Dermis blood vessel endothelial cell (primary cell): ENCODE data around the gene RCC2. TPM values are rescaled to one million over a fixed set of nuclear protein-coding genes. Genes with fewer than 3 reads are reported as not detected.
A peak's percentile ranks its signal among the peaks of the same experiment; 100 is the strongest.
"Not testable (repeated sequence)": the region's sequence is repeated elsewhere in the genome, so short reads cannot be mapped to it uniquely, and the experiment has no call there.

Source experiments
- DNase-seq: peaks from one replicate; pipeline ENCODE4 v3.0.0; 2010
- total RNA-seq: library from RNA; depleted of rRNA; stranded (reverse); fragments of >200 nt; gene quantifications from 2 replicates; pipeline ENCODE4 v1.2.3, GENCODE V29; 2014

RCC2 gene
- 118 and 122 TPM in 2 replicates for total RNA-seq

GRCh38 chr1:17439250-17440073 lies at the start of gene RCC2:
RCC2 (minus strand) TSS chr1:17439677; CDS start chr1:17438514, 1,163 bp downstream.
- peak; percentile 73 for DNase-seq

GRCh38 chr1:17486242-17486641 lies 46.8 kb upstream of the RCC2 start:
- no peak for DNase-seq

- DNase-seq, result peak; percentile 48
These were observed 45.8 kb upstream of the RCC2 start for GRCh38 chr1:17485281-17485680.

- DNase-seq, result not testable (repeated sequence)
These were observed 42.5 kb upstream of the RCC2 start for GRCh38 chr1:17481981-17482380.

GRCh38 chr1:17480846-17481245 lies 41.4 kb upstream of the RCC2 start:
- no peak for DNase-seq

GRCh38 chr1:17475752-17476151 lies 36.3 kb upstream of the RCC2 start:
- no peak for DNase-seq

- DNase-seq, result not testable (repeated sequence)
These were observed 35.5 kb upstream of the RCC2 start for GRCh38 chr1:17474836-17475555.

GRCh38 chr1:17472814-17473213 lies 33.3 kb upstream of the RCC2 start:
- no peak for DNase-seq

- DNase-seq, result no peak
These were observed 31.9 kb upstream of the RCC2 start for GRCh38 chr1:17471393-17471792.

- no peak for DNase-seq
These were observed 30.7 kb upstream of the RCC2 start for GRCh38 chr1:17470021-17470799.

GRCh38 chr1:17468357-17469265 lies 29.1 kb upstream of the RCC2 start:
- DNase-seq, result not testable (repeated sequence)

- no peak for DNase-seq
These were observed 26.9 kb upstream of the RCC2 start for GRCh38 chr1:17466359-17466758.

GRCh38 chr1:17465228-17465627 lies 25.8 kb upstream of the RCC2 start:
- no peak for DNase-seq

- no peak for DNase-seq
These were observed 24.5 kb upstream of the RCC2 start for GRCh38 chr1:17463991-17464390.

GRCh38 chr1:17462669-17463068 lies 23.2 kb upstream of the RCC2 start:
- no peak for DNase-seq

GRCh38 chr1:17460219-17460618 lies 20.7 kb upstream of the RCC2 start:
- no peak for DNase-seq

- DNase-seq, result no peak
These were observed 19.3 kb upstream of the RCC2 start for GRCh38 chr1:17458794-17459193.

GRCh38 chr1:17452686-17453085 lies 13.2 kb upstream of the RCC2 start:
- no peak for DNase-seq

- DNase-seq, result not testable (repeated sequence)
These were observed 12.7 kb upstream of the RCC2 start for GRCh38 chr1:17452203-17452602.

- no peak for DNase-seq
These were observed 12.3 kb upstream of the RCC2 start for GRCh38 chr1:17451731-17452130.

GRCh38 chr1:17447501-17447992 lies 8.1 kb upstream of the RCC2 start:
- DNase-seq, result no peak

GRCh38 chr1:17442841-17443240 lies 3.4 kb upstream of the RCC2 start:
- no peak for DNase-seq
